Panc1 (cell line): ENCODE data around the gene ADGRF5.

Source experiments
- CTCF ChIP-seq: fragments of 450-650 bp; IDR thresholded peaks from 2 replicates; pipeline ENCODE4 v1.5.1; 2017; ENCODE audit warnings: mild to moderate bottlenecking
- POLR2AphosphoS5 ChIP-seq: IDR thresholded peaks from 2 replicates; pipeline ENCODE4 v1.6.1; 2012; ENCODE audit warnings: mild to moderate bottlenecking, low read depth, low read length, moderate library complexity
- TCF7L2 ChIP-seq: IDR thresholded peaks from 2 replicates; pipeline ENCODE4 v1.6.1; 2011; ENCODE audit warnings: mild to moderate bottlenecking, low read depth, low read length, inconsistent platforms

- TF ChIP-seq CTCF: no peak
- no peak for TF ChIP-seq POLR2AphosphoS5
- no peak for TF ChIP-seq TCF7L2
Observed at GRCh38 chr6:46967826-46968349, 46.1 kb upstream of the ADGRF5 start.
